GM21360 (cell line): ENCODE results near the gene YWHAQ.
A peak's percentile ranks its signal among the peaks of the same experiment; 100 is the strongest.

ENCODE experiments used
- ATAC-seq: cut with Tn5 transposase; IDR thresholded peaks from one replicate; pipeline ENCODE4 v1.9.1; 2021; ENCODE audit warnings: mild to moderate bottlenecking, moderate library complexity; ENCODE audit not compliant: unreplicated experiment

Gene YWHAQ

GRCh38 chr2:9630736-9631552, at the start of gene YWHAQ:
Gene YWHAQ, minus strand, starts transcription at chr2:9630997. Its CDS starts 545 bp downstream, at chr2:9630452.
- ATAC-seq: peak; percentile 92

GRCh38 chr2:9680082-9680481, 49.3 kb upstream of the YWHAQ start:
- no peak for ATAC-seq

DNA sequence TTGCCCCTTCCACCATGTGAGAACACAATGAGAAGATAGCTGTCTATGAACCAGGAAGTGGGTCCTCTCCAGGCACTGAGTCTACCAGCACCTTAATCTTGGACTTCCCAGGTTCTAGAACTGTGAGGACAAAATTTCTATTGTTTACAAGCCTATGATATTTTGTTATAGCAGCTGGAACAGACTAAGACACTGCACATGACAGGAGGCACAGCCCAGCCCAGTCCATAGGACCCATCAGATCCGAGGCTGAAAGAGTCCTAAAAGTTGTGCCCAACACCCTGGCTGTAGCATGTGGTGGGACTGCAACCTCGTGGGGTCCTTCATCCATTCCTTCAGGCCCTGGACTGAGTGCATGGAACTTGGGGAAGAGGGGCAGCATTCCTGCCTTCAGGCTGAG, 48.4 kb upstream of the YWHAQ start:
- ATAC-seq: no peak

DNA sequence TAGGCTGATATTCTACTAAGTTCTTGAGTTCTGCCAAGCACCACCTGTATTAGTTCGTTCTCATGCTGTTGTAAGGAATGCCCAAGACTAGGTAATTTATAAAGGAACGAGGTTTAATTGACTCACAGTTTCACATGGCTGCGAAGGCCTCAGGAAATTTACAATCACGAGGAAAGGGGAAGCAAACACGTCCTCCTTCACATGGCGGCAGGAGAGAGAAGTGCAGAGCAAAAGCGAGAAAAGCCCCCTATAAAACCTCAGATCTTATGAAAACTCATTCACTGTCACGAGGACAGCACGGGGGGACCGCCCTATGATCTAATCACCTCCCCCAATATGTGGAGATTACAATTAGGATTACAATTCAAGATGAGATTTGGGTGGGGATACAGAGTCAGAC, 47.7 kb upstream of the YWHAQ start:
- no peak for ATAC-seq

- ATAC-seq: no peak
Observed at GRCh38 chr2:9675415-9676351, 44.9 kb upstream of the YWHAQ start.

GRCh38 chr2:9674891-9675414, 44.2 kb upstream of the YWHAQ start:
- ATAC-seq: no peak

- ATAC-seq: no peak
Observed at GRCh38 chr2:9673914-9674481, 43.2 kb upstream of the YWHAQ start.

DNA sequence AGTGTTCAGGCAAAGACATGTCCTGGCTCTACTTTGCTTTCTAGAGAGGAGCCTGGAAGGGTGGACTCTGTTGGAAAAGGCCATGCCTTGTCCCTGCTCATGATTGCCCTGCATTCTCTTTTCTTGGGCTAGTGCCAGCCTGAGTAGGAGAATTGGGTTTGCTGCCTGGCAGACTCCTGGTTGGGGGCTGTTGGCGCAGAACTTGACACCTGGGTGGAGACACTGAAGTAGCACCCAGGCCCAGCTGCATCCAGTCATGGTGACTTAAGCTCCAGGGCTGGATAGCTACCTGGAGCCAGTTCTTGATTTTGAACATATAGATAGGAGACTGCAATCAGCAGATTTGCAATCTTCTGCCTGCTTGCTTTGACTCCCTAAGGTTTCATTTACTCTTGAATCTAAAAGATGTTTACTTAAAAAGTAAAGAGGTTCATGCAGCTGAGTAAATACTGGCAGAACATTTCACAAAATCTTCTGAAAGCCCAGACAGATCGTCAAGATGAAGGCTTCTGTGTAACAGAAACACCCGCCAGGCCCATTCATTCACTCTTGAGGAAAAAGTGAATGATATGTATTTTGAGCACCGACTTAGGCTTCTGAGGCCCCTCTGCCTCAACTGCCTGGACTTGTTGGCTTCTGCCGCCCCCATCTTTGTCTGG, 38.0 kb upstream of the YWHAQ start:
- no peak for ATAC-seq

DNA sequence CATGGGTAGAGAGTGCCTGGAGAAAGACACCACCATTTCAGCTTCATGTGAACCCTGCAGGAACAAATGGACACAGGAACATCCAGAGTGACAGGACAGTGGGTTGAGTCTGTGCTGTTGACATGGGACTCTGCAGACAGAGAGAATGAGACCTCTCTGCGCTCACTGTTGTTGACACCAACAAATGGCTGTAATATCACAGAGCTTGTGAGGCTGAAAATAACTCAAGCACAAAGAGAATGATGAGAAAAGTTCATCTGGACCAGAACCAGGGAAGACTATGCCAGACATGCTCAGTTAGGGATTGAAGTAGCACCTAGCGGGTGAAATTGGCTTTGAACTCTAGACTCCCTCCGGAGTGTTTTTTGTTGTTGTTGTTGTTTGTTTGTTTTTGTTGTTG, 37.0 kb upstream of the YWHAQ start:
- no peak for ATAC-seq

GRCh38 chr2:9666306-9666705, 35.5 kb upstream of the YWHAQ start:
- ATAC-seq: no peak

DNA sequence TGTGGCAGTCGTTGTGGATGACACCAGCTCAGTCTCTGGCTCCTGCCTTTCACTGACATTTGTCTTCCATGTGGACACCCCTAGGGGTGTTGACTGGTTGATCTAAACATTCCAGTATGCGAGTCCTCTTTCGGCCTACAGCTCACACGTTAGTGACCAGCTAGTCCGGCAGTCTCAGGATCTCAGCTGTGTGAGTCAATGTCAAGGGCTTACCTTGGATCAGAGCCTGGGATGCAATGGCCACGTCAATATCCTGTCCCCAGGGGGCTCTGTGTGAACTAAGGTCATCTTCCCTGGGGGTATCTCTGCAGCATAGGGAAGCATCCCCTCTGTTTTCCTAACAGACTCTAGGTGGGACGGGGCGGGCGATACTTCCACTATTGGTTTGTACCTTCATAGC, 35.1 kb upstream of the YWHAQ start:
- no peak for ATAC-seq

- no peak for ATAC-seq
Observed at GRCh38 chr2:9664365-9664764, 33.6 kb upstream of the YWHAQ start.

DNA sequence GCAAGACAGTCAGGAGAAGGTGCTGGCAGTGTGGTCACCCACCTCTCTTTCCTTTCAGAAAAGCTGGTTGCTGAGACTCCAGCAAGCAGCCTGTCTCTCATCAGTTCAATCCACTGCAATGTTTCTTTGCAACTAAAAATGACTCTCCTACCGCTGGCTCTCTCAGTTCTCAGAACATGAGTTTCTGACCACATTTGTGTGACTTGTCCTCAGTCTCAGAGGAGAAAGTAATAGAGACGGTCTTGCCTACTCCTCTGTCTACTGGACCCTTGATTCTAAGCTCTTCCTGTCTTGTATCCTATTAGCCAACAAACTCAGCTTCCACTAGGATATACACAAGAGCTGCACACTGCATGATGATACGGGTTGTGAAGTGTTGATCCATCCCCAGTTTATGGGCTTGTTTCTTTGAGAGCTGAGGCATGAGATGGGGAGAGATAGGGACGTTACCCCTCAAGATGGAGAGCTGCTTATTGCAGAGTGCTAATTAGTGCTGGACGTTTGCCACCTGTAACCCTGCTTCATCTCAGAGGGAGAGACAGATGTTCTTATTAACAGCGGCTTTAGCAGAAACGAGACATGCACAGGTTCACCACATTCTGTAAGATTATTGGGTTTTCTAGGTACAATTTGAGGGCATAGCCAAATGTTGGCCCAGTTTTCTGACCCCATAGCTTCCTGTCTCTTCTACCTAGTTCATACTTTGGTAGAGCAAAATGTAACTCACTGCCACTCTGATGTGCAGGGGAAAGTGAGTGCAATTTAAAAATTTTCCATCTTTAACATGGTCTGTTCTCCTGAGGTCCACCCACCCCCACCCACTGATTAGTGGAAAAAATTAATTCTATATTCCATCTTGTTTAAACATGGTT, 32.4 kb upstream of the YWHAQ start:
- ATAC-seq: peak; percentile 52

- no peak for ATAC-seq
Observed at GRCh38 chr2:9661261-9661660, 30.5 kb upstream of the YWHAQ start.

DNA sequence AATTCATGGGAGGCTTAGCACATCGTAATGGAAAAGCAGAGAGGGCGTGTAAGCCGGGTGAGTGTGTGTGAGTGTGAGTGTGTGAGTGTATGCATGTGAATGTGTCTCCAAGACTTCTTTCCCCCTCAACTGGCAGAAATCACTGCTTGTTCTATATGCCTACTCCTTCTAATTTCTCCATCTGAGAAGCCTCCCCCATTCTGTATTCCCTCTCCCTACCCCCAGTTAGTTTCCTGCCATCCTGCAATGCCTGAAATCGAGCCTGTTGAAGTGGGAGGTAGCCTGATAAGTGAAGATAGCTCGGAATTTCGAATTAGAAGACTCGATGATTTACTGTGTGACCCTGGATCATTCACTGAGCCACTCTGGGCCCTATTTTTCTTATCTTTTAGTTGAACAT, 30.0 kb upstream of the YWHAQ start:
- ATAC-seq: no peak

DNA sequence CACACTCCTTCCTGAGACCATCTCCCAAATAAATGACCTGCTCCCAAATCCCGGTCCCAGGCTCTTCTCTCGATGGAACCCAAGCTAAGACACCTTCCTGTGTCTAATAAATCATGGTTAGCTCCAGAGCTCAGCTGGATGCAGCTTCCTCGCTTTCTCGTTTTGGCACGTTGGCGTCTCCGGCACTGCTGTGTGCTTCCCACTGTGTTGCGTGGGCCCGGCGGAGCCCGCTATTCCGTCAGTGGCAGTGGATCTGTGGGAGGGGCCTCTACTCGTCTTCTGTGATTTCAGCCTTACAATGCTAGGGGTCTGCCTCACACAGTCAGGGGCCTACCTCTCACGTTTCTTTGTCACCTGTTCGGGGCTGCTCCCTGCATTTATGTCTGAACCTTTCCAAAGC, 29.4 kb upstream of the YWHAQ start:
- ATAC-seq: no peak

GRCh38 chr2:9658972-9659371, 28.2 kb upstream of the YWHAQ start:
- no peak for ATAC-seq

GRCh38 chr2:9657731-9658130, 26.9 kb upstream of the YWHAQ start:
- ATAC-seq: no peak

- ATAC-seq: no peak
Observed at GRCh38 chr2:9657083-9657482, 26.3 kb upstream of the YWHAQ start.

DNA sequence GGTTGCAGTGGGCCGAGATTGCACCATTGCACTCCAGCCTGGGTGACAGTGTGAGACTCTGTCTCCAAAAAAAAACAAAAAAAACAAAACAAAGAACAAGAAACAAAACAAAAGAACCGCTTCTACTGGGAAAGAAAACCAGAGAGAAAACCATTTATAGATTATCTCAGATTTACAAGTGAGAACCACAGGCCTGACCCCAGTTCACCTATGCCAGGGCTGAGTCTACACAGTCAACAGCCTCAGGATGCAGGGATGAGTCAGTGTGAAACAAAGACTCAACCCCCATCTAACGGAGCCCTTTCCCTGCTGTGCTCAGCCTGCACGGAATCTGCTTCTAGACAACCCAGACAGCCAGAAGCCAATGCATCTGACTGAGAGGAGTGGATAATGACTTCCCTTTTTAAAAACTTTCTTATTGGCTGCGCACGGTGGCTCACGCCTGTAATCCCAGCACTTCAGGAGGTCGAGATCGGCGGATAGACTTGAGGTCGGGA, 25.5 kb upstream of the YWHAQ start:
- peak; percentile 81 for ATAC-seq
